CD4-positive, alpha-beta T cell treated with Interleukin-10 for 1 hour (primary cell): ENCODE results near the gene ALPK1.
"Not testable (repeated sequence)": the region's sequence is repeated elsewhere in the genome, so short reads cannot be mapped to it uniquely, and the experiment has no call there.

Experiments
- DNase-seq: peaks from one replicate; pipeline ENCODE4 v3.0.0-alpha.2; 2020

The ALPK1 gene

GRCh38 chr4:112472318-112472717 is 175.1 kb downstream of the ALPK1 start:
- no peak for DNase-seq

- no peak for DNase-seq
These were observed 176.8 kb downstream of the ALPK1 start for GRCh38 chr4:112473985-112474384.

GRCh38 chr4:112485930-112486329 is 188.8 kb downstream of the ALPK1 start:
- DNase-seq: no peak

- not testable (repeated sequence) for DNase-seq
These were observed 193.6 kb downstream of the ALPK1 start for GRCh38 chr4:112490808-112491207.
